Thyroid gland (tissue), 4 donors: ENCODE data around the gene PLCD4. TPM values are rescaled to one million over a fixed set of nuclear protein-coding genes. Genes with fewer than 3 reads are reported as not detected.

Experiments used
- DNase-seq, 2 donors: peaks; one replicate each; pipeline ENCODE4 v3.0.0-alpha.2; 2019
- H3K27ac ChIP-seq, 3 donors: fragments of 200-600 bp; sonication (generic); 1 replicate in 2 of 3; 2 replicates in 1 of 3; pipeline ENCODE4 v1.5.1; 2016 to 2019; ENCODE audit warnings: mild to moderate bottlenecking in 1 of 3, moderate library complexity in 1 of 3
- H3K27me3 ChIP-seq: fragments of 200-600 bp; sonication (generic); one replicate; pipeline ENCODE4 v1.5.1; 2019
- H3K36me3 ChIP-seq, 2 donors: fragments of 200-600 bp; sonication (generic); one replicate each; pipeline ENCODE4 v1.5.1; 2016 to 2019
- H3K4me1 ChIP-seq, 2 donors: fragments of 200-600 bp; sonication (generic); one replicate each; pipeline ENCODE4 v1.5.1; 2017 to 2019
- H3K4me3 ChIP-seq, 3 donors: fragments of 200-600 bp; sonication (generic); replicated peaks in 1 of 3; 1 replicate in 2 of 3; 2 replicates in 1 of 3; pipeline ENCODE4 v1.5.1; 2016; ENCODE audit warnings: mild to moderate bottlenecking in 1 of 3
- H3K9me3 ChIP-seq: fragments of 200-600 bp; sonication (generic); one replicate; pipeline ENCODE4 v1.5.1; 2017
- POLR2A ChIP-seq, 2 donors: fragments of 450-650 bp; IDR thresholded peaks; one replicate each; pipeline ENCODE4 v1.6.1; 2017; ENCODE audit warnings: antibody characterized with exemption in 2 of 2, mild to moderate bottlenecking in 2 of 2, moderate library complexity in 1 of 2
- WGBS, 2 donors: methylation state at CpG; one replicate each; pipeline ENCODE4 v1.1.5; 2017; 5-methylcytosine and 5-hydroxymethylcytosine counted together
- intact Hi-C: fragments of 100-400 bp; cut with DNase I; formaldehyde crosslinking; loops from one replicate; pipeline ENCODE4 v1.15.1; 2023
- total RNA-seq, 4 donors: library from RNA; depleted of rRNA; stranded (reverse); fragments of >200 nt; gene quantifications; one replicate each; pipeline ENCODE4 v1.2.3, GENCODE V29; 2016
- TF ChIP-seq, protein P1 (sequence below), 6 experiments: fragments of 200-600 bp in 3 of 6; fragments of 450-650 bp in 3 of 6; sonication (generic) in 3 of 6; IDR thresholded peaks; one replicate each; pipeline ENCODE4 v1.5.1; 2016 to 2019; ENCODE audit warnings: antibody characterized with exemption in 6 of 6, mild to moderate bottlenecking in 2 of 6, inconsistent platforms in 1 of 6, moderate library complexity in 1 of 6

The PLCD4 gene
- total RNA-seq, 4 donors from 2014 or later, result 0.89 to 3.1 (median 1.9) TPM

DNA sequence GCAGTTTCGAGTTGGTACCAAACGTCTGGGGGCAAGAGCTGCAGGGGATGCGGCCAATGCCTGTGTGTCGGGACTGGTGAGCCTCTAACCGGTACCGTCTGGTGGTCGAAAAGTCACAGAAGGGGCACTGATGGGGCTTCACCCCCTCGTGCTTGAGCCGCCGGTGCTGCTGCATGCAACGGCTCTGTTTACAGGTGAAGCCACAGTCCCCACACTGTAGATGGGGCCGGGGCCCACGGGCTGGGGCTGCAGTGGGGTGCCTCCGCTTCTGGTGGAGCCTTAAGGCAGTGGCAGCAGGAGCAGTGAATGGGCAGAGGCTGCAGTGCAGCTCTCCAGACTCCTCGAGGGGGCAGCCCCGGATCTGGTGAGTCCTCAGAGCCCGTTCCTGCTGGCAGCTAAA is 35.1 kb downstream of the PLCD4 start:
- DNase-seq, result no peak
- 88 to 90% methylated on average over 8 to 15 of the region's 17 CpGs for WGBS, 2 donors
- TF ChIP-seq, protein P1, sequence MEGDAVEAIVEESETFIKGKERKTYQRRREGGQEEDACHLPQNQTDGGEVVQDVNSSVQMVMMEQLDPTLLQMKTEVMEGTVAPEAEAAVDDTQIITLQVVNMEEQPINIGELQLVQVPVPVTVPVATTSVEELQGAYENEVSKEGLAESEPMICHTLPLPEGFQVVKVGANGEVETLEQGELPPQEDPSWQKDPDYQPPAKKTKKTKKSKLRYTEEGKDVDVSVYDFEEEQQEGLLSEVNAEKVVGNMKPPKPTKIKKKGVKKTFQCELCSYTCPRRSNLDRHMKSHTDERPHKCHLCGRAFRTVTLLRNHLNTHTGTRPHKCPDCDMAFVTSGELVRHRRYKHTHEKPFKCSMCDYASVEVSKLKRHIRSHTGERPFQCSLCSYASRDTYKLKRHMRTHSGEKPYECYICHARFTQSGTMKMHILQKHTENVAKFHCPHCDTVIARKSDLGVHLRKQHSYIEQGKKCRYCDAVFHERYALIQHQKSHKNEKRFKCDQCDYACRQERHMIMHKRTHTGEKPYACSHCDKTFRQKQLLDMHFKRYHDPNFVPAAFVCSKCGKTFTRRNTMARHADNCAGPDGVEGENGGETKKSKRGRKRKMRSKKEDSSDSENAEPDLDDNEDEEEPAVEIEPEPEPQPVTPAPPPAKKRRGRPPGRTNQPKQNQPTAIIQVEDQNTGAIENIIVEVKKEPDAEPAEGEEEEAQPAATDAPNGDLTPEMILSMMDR (IDR thresholded peaks at IDR 0.05), result no peak
- no peak for TF ChIP-seq POLR2A (IDR thresholded peaks at IDR 0.05)
- Histone ChIP-seq H3K4me1 (no peaks in the 10 kb centered on the region), H3K36me3 (peaks cover 63 to 66% of the 10 kb centered on the region in 2 donors), H3K27ac (no peak overlapping the region), H3K9me3 (no peaks in the 10 kb centered on the region), H3K27me3 (no peaks in the 10 kb centered on the region), H3K4me3 (no peak overlapping the region)
- intact Hi-C loops, result loop anchor here (10.0 kb wide), 1 partner anchor 78 kb away; the partner anchor contains the start of genes CNOT9 and USP37

DNA sequence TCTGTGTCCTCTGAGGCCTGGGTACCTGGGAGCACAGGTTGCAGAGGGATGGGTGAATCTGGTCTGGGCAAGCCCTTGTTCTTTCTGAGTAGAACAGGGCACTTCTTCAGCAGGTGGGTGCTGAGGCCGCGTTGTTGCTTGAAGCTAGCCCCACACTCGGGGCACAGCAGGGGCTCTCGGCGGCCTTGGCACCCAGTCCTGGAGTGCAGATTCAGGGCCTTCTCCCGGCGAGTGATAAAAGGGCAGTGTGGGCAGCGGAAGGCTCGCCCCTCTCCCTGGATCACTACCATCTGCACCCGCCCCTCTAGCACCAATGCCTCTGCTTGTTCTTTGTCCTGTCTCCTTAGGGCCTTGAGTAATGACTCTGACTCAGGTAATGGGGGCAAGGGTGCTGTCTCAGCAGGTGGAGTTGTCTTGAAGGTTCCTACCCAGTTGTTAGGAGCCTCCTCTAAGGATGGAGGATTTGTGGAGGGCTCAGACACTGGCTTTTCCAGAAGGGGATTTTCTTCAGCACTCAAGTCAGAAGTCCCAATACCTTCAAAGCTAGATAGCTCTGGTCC is 36.1 kb downstream of the PLCD4 start:
- no peak overlapping the region for H3K27ac ChIP-seq
- no peak for DNase-seq
- no peaks in the 10 kb centered on the region for H3K27me3 ChIP-seq
- TF ChIP-seq, protein P1 (IDR thresholded peaks at IDR 0.05), result no peak
- no peak for TF ChIP-seq POLR2A (IDR thresholded peaks at IDR 0.05)
- no peaks in the 10 kb centered on the region for H3K4me1 ChIP-seq
- intact Hi-C loops, result loop anchor here (10.0 kb wide), 1 partner anchor 79 kb away; the partner anchor contains the start of genes CNOT9 and USP37
- H3K9me3 ChIP-seq, result no peaks in the 10 kb centered on the region
- H3K4me3 ChIP-seq, result no peak overlapping the region
- 96 to 100% methylated on average over 6 to 8 of the region's 10 CpGs for WGBS, 2 donors
- peaks cover 63 to 65% of the 10 kb centered on the region in 2 donors for H3K36me3 ChIP-seq

DNA sequence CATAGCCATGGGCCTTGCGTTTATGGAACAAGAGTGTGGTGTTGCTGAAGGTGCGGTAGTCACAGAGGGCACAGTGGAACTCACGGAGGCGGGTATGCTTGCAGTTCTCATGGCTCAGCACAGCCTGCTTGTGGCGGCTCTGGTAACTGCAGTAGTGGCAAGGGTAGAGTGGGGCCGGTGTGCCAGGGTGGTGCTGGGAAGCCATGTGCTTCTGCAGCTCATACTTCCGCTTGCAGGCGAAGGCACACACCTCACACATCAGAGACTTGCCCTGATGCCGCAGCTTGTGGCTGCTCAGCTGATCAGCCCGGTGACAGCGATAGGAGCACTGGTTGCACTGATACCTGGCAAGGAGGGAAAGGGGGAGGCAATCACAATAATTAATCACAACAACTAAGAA is 37.0 kb downstream of the PLCD4 start:
- no peak overlapping the region for H3K4me3 ChIP-seq
- no peak overlapping the region for H3K27ac ChIP-seq
- intact Hi-C loops, result loop anchor here (10.0 kb wide), 1 partner anchor 80 kb away; the partner anchor contains the start of genes CNOT9 and USP37
- WGBS, 2 donors, result 88 to 92% methylated on average over 10 to 11 of the region's 11 CpGs
- no peaks in the 10 kb centered on the region for H3K27me3 ChIP-seq
- H3K9me3 ChIP-seq, result no peaks in the 10 kb centered on the region
- no peak for DNase-seq
- TF ChIP-seq, protein P1 (IDR thresholded peaks at IDR 0.05), result no peak
- TF ChIP-seq POLR2A (IDR thresholded peaks at IDR 0.05), result no peak
- no peaks in the 10 kb centered on the region for H3K4me1 ChIP-seq
- peaks cover 65 to 66% of the 10 kb centered on the region in 2 donors for H3K36me3 ChIP-seq

DNA sequence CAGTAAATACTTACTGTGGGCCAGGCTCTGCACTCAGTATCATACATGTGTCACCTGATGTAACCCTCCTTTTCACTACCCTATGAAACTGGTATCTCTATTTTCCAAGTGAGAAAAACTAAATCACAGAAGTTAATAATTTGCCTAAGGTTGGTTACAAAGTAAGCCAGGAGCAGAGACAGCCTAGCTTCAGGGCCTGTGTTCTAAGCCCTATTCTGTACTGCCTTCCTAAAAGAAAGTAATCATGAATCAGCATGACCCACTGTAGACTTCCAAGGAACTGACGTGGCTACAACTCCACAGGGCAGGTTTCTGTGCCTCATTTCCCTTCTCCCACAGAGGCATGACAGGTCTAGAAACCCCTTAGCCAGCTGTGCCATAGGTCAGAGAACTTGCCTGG is 37.4 kb downstream of the PLCD4 start:
- no peak overlapping the region for H3K27ac ChIP-seq
- intact Hi-C loops, result loop anchor here (10.0 kb wide), 1 partner anchor 80 kb away; the partner anchor contains the start of genes CNOT9 and USP37
- H3K9me3 ChIP-seq, result no peaks in the 10 kb centered on the region
- H3K4me1 ChIP-seq, result no peaks in the 10 kb centered on the region
- H3K36me3 ChIP-seq, result peaks cover 66 to 67% of the 10 kb centered on the region in 2 donors
- DNase-seq, result no peak
- no peaks in the 10 kb centered on the region for H3K27me3 ChIP-seq
- H3K4me3 ChIP-seq, result no peak overlapping the region
- TF ChIP-seq POLR2A (IDR thresholded peaks at IDR 0.05), result no peak
- TF ChIP-seq, protein P1 (IDR thresholded peaks at IDR 0.05), result no peak
- WGBS, 2 donors, result 90 to 100% methylated on average over 1 of the region's 1 CpG

DNA sequence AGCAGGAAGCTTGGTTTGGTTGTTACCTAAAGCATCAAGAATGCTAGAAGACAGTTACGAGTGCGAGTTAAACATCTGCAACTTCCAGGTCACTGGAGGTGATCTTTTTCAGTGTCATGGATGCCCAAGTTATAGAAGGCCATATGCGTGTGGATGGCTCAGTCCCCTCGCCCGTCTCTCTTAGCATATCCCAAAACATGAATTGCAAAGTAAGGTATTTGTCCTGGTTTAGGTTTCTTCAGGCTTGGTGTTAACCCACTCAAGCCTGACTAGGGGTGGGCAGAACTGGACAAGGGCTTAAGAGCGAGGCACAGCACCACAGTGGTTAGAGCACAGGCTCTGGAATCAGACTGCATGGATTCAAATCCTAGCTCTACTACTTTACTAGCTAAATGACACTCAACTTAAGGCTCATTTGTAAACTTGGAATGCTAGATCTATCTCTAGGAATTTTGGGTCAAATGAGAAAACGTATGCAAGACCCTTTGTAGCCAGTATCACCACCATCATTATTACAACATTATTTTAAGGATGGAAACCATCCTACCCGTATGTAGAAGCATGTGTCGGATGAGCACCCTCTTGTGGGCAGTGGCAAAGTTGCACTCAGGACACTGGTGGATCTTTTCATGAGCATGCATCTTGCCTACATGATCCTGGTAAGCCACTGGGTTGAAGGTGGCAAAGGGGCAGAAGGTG is 40.5 kb downstream of the PLCD4 start:
- peak; percentile 53 to 57 for DNase-seq
- Histone ChIP-seq H3K36me3 (peaks cover 60 to 70% of the 10 kb centered on the region in 2 donors), H3K27me3 (no peaks in the 10 kb centered on the region), H3K9me3 (no peaks in the 10 kb centered on the region), H3K4me1 (no peaks in the 10 kb centered on the region), H3K27ac (no peak overlapping the region), H3K4me3 (no peak overlapping the region)
- no peak for TF ChIP-seq POLR2A (IDR thresholded peaks at IDR 0.05)
- TF ChIP-seq, protein P1 (IDR thresholded peaks at IDR 0.05), result peak; percentile 52 to 85 (median 72)
- intact Hi-C loops, result loop anchor here (10.0 kb wide), 1 partner anchor 83 kb away; the partner anchor contains the start of genes CNOT9 and USP37
- 74 to 77% methylated on average over 9 of the region's 9 CpGs for WGBS, 2 donors
